ENCODE results near the gene GOLGA3.
A peak's percentile ranks its signal among the peaks of the same experiment; 100 is the strongest.

Gene GOLGA3

GRCh38 chr12:132765361-132765760 lies 63.3 kb downstream of the GOLGA3 start:
- H4K20me1 ChIP-seq (ENCODE audit: insufficient read depth, low read length, poor library complexity, severe bottlenecking) = peaks cover 10% of the 10 kb centered on the region
- H3K4me2 ChIP-seq (ENCODE audit: low read depth, low read length, poor library complexity, severe bottlenecking) = peak overlapping the region; percentile 70
- H3K27me3 ChIP-seq (ENCODE audit: insufficient read depth, low read length, poor library complexity, severe bottlenecking) = no peaks in the 10 kb centered on the region
- peaks cover 68% of the 10 kb centered on the region for H3K4me1 ChIP-seq (ENCODE audit: insufficient read depth, low read length, poor library complexity, severe bottlenecking)
- TF ChIP-seq CTCF (conservative IDR thresholded peaks at IDR 0.05; ENCODE audit: low read length) (no peak), EZH2phosphoT487 (IDR thresholded peaks at IDR 0.05; ENCODE audit: borderline replicate concordance) (no peak)
- H3K79me2 ChIP-seq (ENCODE audit: insufficient read depth, low read length) = peaks cover 29% of the 10 kb centered on the region
- H3K36me3 ChIP-seq (ENCODE audit: insufficient read depth, low read length) = no peaks in the 10 kb centered on the region
- H3K9me3 ChIP-seq (ENCODE audit: insufficient read depth, low read depth, low read length) = no peaks in the 10 kb centered on the region
- peaks cover 23% of the 10 kb centered on the region for H3F3A ChIP-seq (ENCODE audit: low read depth)
- H3K9me2 ChIP-seq (replicated peaks; ENCODE audit: low read depth, low read length) = no peaks in the 10 kb centered on the region
- peak overlapping the region; percentile 60 for H3K9ac ChIP-seq (ENCODE audit: low read depth, low read length, poor library complexity, severe bottlenecking)
- no peak overlapping the region for H2AFZ ChIP-seq (ENCODE audit: low read length)
- peak overlapping the region; percentile 55 for H3K4me3 ChIP-seq (ENCODE audit: low read length, poor library complexity, severe bottlenecking)

- no peaks in the 10 kb centered on the region for H3K9me2 ChIP-seq (replicated peaks; ENCODE audit: low read depth, low read length)
- H2AFZ ChIP-seq (ENCODE audit: low read length) = no peak overlapping the region
- TF ChIP-seq CTCF (conservative IDR thresholded peaks at IDR 0.05; ENCODE audit: low read length) = no peak
- no peaks in the 10 kb centered on the region for H3K9me3 ChIP-seq (ENCODE audit: insufficient read depth, low read depth, low read length)
- H4K20me1 ChIP-seq (ENCODE audit: insufficient read depth, low read length, poor library complexity, severe bottlenecking) = peaks cover 20% of the 10 kb centered on the region
- H3K9ac ChIP-seq (ENCODE audit: low read depth, low read length, poor library complexity, severe bottlenecking) = no peak overlapping the region
- H3K36me3 ChIP-seq (ENCODE audit: insufficient read depth, low read length) = no peaks in the 10 kb centered on the region
- peaks cover 64% of the 10 kb centered on the region for H3K4me1 ChIP-seq (ENCODE audit: insufficient read depth, low read length, poor library complexity, severe bottlenecking)
- peak overlapping the region; percentile 14 for H3K4me3 ChIP-seq (ENCODE audit: low read length, poor library complexity, severe bottlenecking)
- no peaks in the 10 kb centered on the region for H3K27me3 ChIP-seq (ENCODE audit: insufficient read depth, low read length, poor library complexity, severe bottlenecking)
- H3K4me2 ChIP-seq (ENCODE audit: low read depth, low read length, poor library complexity, severe bottlenecking) = peak overlapping the region; percentile 70
- peaks cover 40% of the 10 kb centered on the region for H3K79me2 ChIP-seq (ENCODE audit: insufficient read depth, low read length)
- peaks cover 23% of the 10 kb centered on the region for H3F3A ChIP-seq (ENCODE audit: low read depth)
Measured at GRCh38 chr12:132764231-132764630, 64.4 kb downstream of the GOLGA3 start.

GRCh38 chr12:132761921-132762583 lies 66.6 kb downstream of the GOLGA3 start:
- H2AFZ ChIP-seq (ENCODE audit: low read length) = peak overlapping the region; percentile 82
- H3K4me1 ChIP-seq (ENCODE audit: insufficient read depth, low read length, poor library complexity, severe bottlenecking) = peaks cover 45% of the 10 kb centered on the region
- peaks cover 8% of the 10 kb centered on the region; the same call in 1 of the 2 replicates for H3F3A ChIP-seq (ENCODE audit: low read depth)
- peaks cover 62% of the 10 kb centered on the region for H3K79me2 ChIP-seq (ENCODE audit: insufficient read depth, low read length)
- peak overlapping the region; percentile 62 for H3K4me2 ChIP-seq (ENCODE audit: low read depth, low read length, poor library complexity, severe bottlenecking)
- peak overlapping the region; percentile 82 for H3K4me3 ChIP-seq (ENCODE audit: low read length, poor library complexity, severe bottlenecking)
- H3K9ac ChIP-seq (ENCODE audit: low read depth, low read length, poor library complexity, severe bottlenecking) = peak overlapping the region; percentile 89
- no peaks in the 10 kb centered on the region for H3K9me3 ChIP-seq (ENCODE audit: insufficient read depth, low read depth, low read length)
- H3K36me3 ChIP-seq (ENCODE audit: insufficient read depth, low read length) = no peaks in the 10 kb centered on the region
- H4K20me1 ChIP-seq (ENCODE audit: insufficient read depth, low read length, poor library complexity, severe bottlenecking) = peaks cover 41% of the 10 kb centered on the region
- TF ChIP-seq EZH2phosphoT487 (IDR thresholded peaks at IDR 0.05; ENCODE audit: borderline replicate concordance) (no peak), CTCF (conservative IDR thresholded peaks at IDR 0.05; ENCODE audit: low read length) (0 out of 2 replicates have a peak, but pooled peaks have one; percentile 22)
- H3K27me3 ChIP-seq (ENCODE audit: insufficient read depth, low read length, poor library complexity, severe bottlenecking) = no peaks in the 10 kb centered on the region
- H3K9me2 ChIP-seq (replicated peaks; ENCODE audit: low read depth, low read length) = no peaks in the 10 kb centered on the region

Measured in Loucy (cell line).